H1 (cell line): ENCODE data around the gene SGMS2. TPM values are rescaled to one million over a fixed set of nuclear protein-coding genes. Genes with fewer than 3 reads are reported as not detected.

ENCODE experiments used
- CTCF ChIA-PET: fragments of 300-600 bp; sonication (Branson Sonifier 250); formaldehyde crosslinking; loops from one replicate; lab custom pipeline; 2021; ENCODE audit not compliant: partially characterized antibody; lab: Charles Lee
- POLR2A ChIA-PET: fragments of 300-600 bp; sonication (Branson Sonifier 250); formaldehyde crosslinking; loops from one replicate; lab custom pipeline; 2021; ENCODE audit warnings: inconsistent platforms; ENCODE audit not compliant: partially characterized antibody; lab: Charles Lee
- DNase-seq, 2 experiments: peaks; one replicate each; pipeline versions ENCODE4 v3.0.0 to v3.0.0-alpha.2; 2010 to 2022; ENCODE audit warnings: low spot score in 2 of 2, low read depth in 1 of 2, mixed read lengths in 1 of 2
- FAIRE-seq: peaks from 2 replicates; lab custom pipeline; 2011; peaks lifted over from hg19 to GRCh38; lab: Jason Lieb, UNC
- H2AFZ ChIP-seq: 2 replicates; pipeline ENCODE4 v1.8.1; 2012; ENCODE audit warnings: low read length, inconsistent platforms
- H2AK5ac ChIP-seq: 2 replicates; pipeline ENCODE4 v1.6.1; 2013; ENCODE audit warnings: low read depth, low read length
- H2BK120ac ChIP-seq: replicated peaks from 2 replicates; pipeline ENCODE3; 2013; ENCODE audit warnings: low read depth, low read length, inconsistent platforms
- H2BK12ac ChIP-seq: 2 replicates; pipeline ENCODE4 v1.6.1; 2013; ENCODE audit warnings: low read depth, low read length
- H2BK15ac ChIP-seq: 2 replicates; pipeline ENCODE4 v1.6.1; 2013; ENCODE audit warnings: low read length
- H2BK20ac ChIP-seq: 2 replicates; pipeline ENCODE4 v1.6.1; 2013; ENCODE audit warnings: low read length
- H2BK5ac ChIP-seq: 2 replicates; pipeline ENCODE4 v1.6.1; 2013; ENCODE audit warnings: low read depth, low read length
- H3K14ac ChIP-seq: 2 replicates; pipeline ENCODE4 v1.6.1; 2013; ENCODE audit warnings: inconsistent platforms; ENCODE audit not compliant: insufficient read length
- H3K18ac ChIP-seq: 2 replicates; pipeline ENCODE4 v1.6.1; 2013; ENCODE audit warnings: low read length; ENCODE audit errors: extremely low read depth
- H3K23ac ChIP-seq: 2 replicates; pipeline ENCODE4 v1.6.1; 2013; ENCODE audit warnings: inconsistent platforms; ENCODE audit not compliant: insufficient read length
- H3K23me2 ChIP-seq: 2 replicates; pipeline ENCODE4 v1.6.1; 2013; ENCODE audit warnings: low read depth, low read length
- H3K27ac ChIP-seq: 2 replicates; pipeline ENCODE4 v1.6.1; 2011; ENCODE audit warnings: low read depth, low read length, inconsistent platforms
- H3K27me3 ChIP-seq, 4 experiments: replicated peaks in 1 of 4; 1 replicate in 1 of 4; 2 replicates in 3 of 4; pipeline versions ENCODE4 v1.6.1 to v1.8.1; 2011 to 2013; ENCODE audit warnings: low read length in 3 of 4, mild to moderate bottlenecking in 3 of 4, inconsistent platforms in 2 of 4, mixed read lengths in 2 of 4, moderate library complexity in 1 of 4; ENCODE audit not compliant: control insufficient read depth in 3 of 4, insufficient read depth in 3 of 4; ENCODE audit errors: extremely low read depth in 1 of 4
- H3K36me3 ChIP-seq, 4 experiments: 2 replicates each; pipeline versions ENCODE4 v1.6.1 to v1.8.1; 2011 to 2013; ENCODE audit warnings: mild to moderate bottlenecking in 4 of 4, low read length in 3 of 4, moderate library complexity in 2 of 4, control low read depth in 1 of 4, inconsistent platforms in 1 of 4; ENCODE audit not compliant: insufficient read depth in 4 of 4, control insufficient read depth in 2 of 4
- H3K4ac ChIP-seq: replicated peaks from 2 replicates; pipeline ENCODE3; 2013; ENCODE audit warnings: low read length, low read depth, mixed read lengths, inconsistent platforms; ENCODE audit not compliant: insufficient read length
- H3K4me1 ChIP-seq, 4 experiments: replicated peaks in 1 of 4; 1 replicate in 1 of 4; 2 replicates in 3 of 4; pipeline versions ENCODE4 v1.6.1 to v1.8.1; 2011 to 2013; ENCODE audit warnings: low read length in 3 of 4, inconsistent platforms in 2 of 4, mixed read lengths in 1 of 4; ENCODE audit not compliant: insufficient read depth in 4 of 4, control insufficient read depth in 3 of 4
- H3K4me2 ChIP-seq, 2 experiments: 2 replicates each; pipeline versions ENCODE4 v1.6.1 to v1.8.1; 2011 to 2013; ENCODE audit warnings: low read depth in 2 of 2, low read length in 2 of 2, control low read depth in 1 of 2, inconsistent platforms in 1 of 2, mild to moderate bottlenecking in 1 of 2; ENCODE audit not compliant: insufficient read depth in 1 of 2
- H3K4me3 ChIP-seq, 4 experiments: fragments of 200-600, 300-600 bp in 1 of 4; sonication (generic), shearing (Covaris generic), sonication (Bioruptor Twin) in 1 of 4; 2 replicates each; pipeline versions ENCODE4 v1.5.1 to v1.8.1; 2011 to 2016; ENCODE audit warnings: low read length in 4 of 4, low read depth in 3 of 4, control low read depth in 2 of 4, inconsistent platforms in 2 of 4, mild to moderate bottlenecking in 2 of 4, mixed read lengths in 1 of 4, moderate library complexity in 1 of 4; ENCODE audit not compliant: insufficient read depth in 2 of 4; ENCODE audit errors: extremely low read depth in 1 of 4
- H3K56ac ChIP-seq: replicated peaks from 2 replicates; pipeline ENCODE3; 2013; ENCODE audit warnings: low read depth, mild to moderate bottlenecking, mixed read lengths, low read length, inconsistent platforms; ENCODE audit not compliant: insufficient read length
- H3K79me1 ChIP-seq: 2 replicates; pipeline ENCODE4 v1.6.1; 2013; ENCODE audit warnings: low read depth, low read length, control low read depth
- H3K79me2 ChIP-seq, 2 experiments: 2 replicates each; pipeline versions ENCODE4 v1.6.1 to v1.8.1; 2012 to 2013; ENCODE audit warnings: low read length in 2 of 2, mild to moderate bottlenecking in 2 of 2, inconsistent platforms in 1 of 2; ENCODE audit not compliant: insufficient read depth in 2 of 2, control insufficient read depth in 1 of 2
- H3K9ac ChIP-seq, 4 experiments: replicated peaks in 1 of 4; 1 replicate in 1 of 4; 2 replicates in 3 of 4; pipeline versions ENCODE4 v1.6.1 to v1.8.1; 2011 to 2013; ENCODE audit warnings: low read depth in 3 of 4, low read length in 3 of 4, control low read depth in 2 of 4, mild to moderate bottlenecking in 2 of 4, moderate library complexity in 2 of 4, inconsistent platforms in 1 of 4; ENCODE audit errors: extremely low read depth in 1 of 4
- H3K9me3 ChIP-seq, 2 experiments: 2 replicates each; pipeline versions ENCODE4 v1.6.1 to v1.8.1; 2012 to 2013; ENCODE audit warnings: mild to moderate bottlenecking in 2 of 2, moderate library complexity in 2 of 2, control low read depth in 1 of 2, inconsistent platforms in 1 of 2, low read depth in 1 of 2, low read length in 1 of 2, mixed read lengths in 1 of 2; ENCODE audit not compliant: insufficient read depth in 2 of 2
- H4K20me1 ChIP-seq, 2 experiments: replicated peaks in 1 of 2; 2 replicates each; pipeline versions ENCODE3 to v1.8.1; 2011 to 2013; ENCODE audit warnings: inconsistent platforms in 2 of 2, low read length in 2 of 2, mild to moderate bottlenecking in 1 of 2; ENCODE audit not compliant: insufficient read depth in 2 of 2, control insufficient read depth in 1 of 2
- H4K5ac ChIP-seq: 2 replicates; pipeline ENCODE4 v1.6.1; 2013; ENCODE audit warnings: low read length, low read depth, mixed read lengths, inconsistent platforms; ENCODE audit not compliant: insufficient read length
- H4K8ac ChIP-seq: 2 replicates; pipeline ENCODE4 v1.8.0; 2013; ENCODE audit warnings: mild to moderate bottlenecking, moderate library complexity, low read length, inconsistent platforms; ENCODE audit not compliant: insufficient read depth; ENCODE audit errors: extremely low read depth
- H4K91ac ChIP-seq: replicated peaks from 2 replicates; pipeline ENCODE3; 2013; ENCODE audit warnings: low read length, mixed read lengths, inconsistent platforms; ENCODE audit not compliant: insufficient read length
- WGBS, 2 experiments: shearing (Covaris generic) in 1 of 2; methylation state at CpG; one replicate each; pipeline versions ENCODE4 v1.1.6 to v1.1.7; 2013 to 2015; ENCODE audit warnings: low lambda C conversion rate in 2 of 2, mixed read lengths in 2 of 2, inconsistent platforms in 1 of 2, low coverage in 1 of 2, missing lambda C conversion rate in 1 of 2; ENCODE audit not compliant: insufficient replicate concordance in 2 of 2, insufficient coverage in 1 of 2, insufficient read length in 1 of 2; ENCODE audit errors: extremely low coverage in 1 of 2, missing lambda C conversion rate in 1 of 2; 5-methylcytosine and 5-hydroxymethylcytosine counted together
- polyA plus RNA-seq, 7 experiments: library from polyadenylated mRNA; depleted of rRNA in 3 of 7; stranded (reverse) in 5 of 7; unstranded in 2 of 7; fragments of >200 nt in 5 of 7; fragments of 200-250 nt in 2 of 7; gene quantifications; 1 replicate in 5 of 7; 2 replicates in 1 of 7; 4 replicates in 1 of 7; pipeline versions ENCODE4 v1.2.1 to v1.2.3, GENCODE V29; 2011 to 2013; ENCODE audit warnings: missing spikeins in 2 of 7, mixed read lengths in 2 of 7
- total RNA-seq: library from RNA; stranded (reverse); fragmentation: NEBNext Ultra II Directional; extraction: Animal tissue kit (Norgen Biotek cat#: 25700); gene quantifications from 2 replicates; pipeline ENCODE4 v1.2.1, GENCODE V29; 2021

SGMS2 gene
- total and polyA plus RNA-seq, 2 of the 8 experiments (the other 6 are each of a cell fraction or from before 2014, with no cell fraction given): 0.04 to 1.3 TPM

DNA sequence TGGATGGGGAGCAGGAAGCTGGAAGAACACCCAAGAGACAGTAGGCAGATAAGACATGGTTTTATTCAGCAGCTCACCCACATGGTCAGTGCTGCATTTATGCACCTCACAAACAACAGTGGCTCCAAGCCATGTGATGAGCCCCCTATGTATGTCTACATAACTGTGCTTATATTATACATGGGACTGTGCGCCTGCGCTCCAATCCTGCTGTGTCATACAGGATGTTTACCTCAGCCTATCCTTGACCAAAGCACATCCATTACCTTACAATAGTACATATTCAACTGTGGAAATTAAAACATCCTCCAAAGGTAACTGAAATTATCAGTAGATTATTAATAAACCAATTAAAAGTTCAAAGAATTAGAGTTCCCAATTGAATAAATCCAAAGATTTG lies 44.1 kb upstream of the SGMS2 start:
- H4K8ac ChIP-seq: no peak overlapping the region
- no peak overlapping the region for H3K56ac ChIP-seq
- ChIA-PET CTCF (no interaction called here), POLR2A (no interaction called here)
- no peaks in the 10 kb centered on the region for H3K79me2 ChIP-seq
- no peak overlapping the region for H3K4ac ChIP-seq
- H4K91ac ChIP-seq: no peak overlapping the region
- H2AFZ ChIP-seq: no peak overlapping the region
- H2BK120ac ChIP-seq: no peak overlapping the region
- H2BK12ac ChIP-seq: no peak overlapping the region
- no peak overlapping the region for H2AK5ac ChIP-seq
- DNase-seq (no peak), FAIRE-seq (no peak)
- H3K9me3 ChIP-seq: peaks cover 17 to 22% of the 10 kb centered on the region in 2 experiments
- H3K4me3 ChIP-seq: no peak overlapping the region; a peak in 1 of 8 replicates
- no peak overlapping the region for H3K14ac ChIP-seq
- no peak overlapping the region for H3K27ac ChIP-seq
- no peaks in the 10 kb centered on the region; the same call in 1 of the 2 replicates for H3K23me2 ChIP-seq
- no peak overlapping the region for H3K18ac ChIP-seq
- WGBS, 2 experiments: 92% methylated on average over 2 of the region's 2 CpGs; no CpG with 5 or more reads in 1 of the 2 experiments
- H3K36me3 ChIP-seq: peaks cover 0 to 2% (median 0%) of the 10 kb centered on the region in 4 experiments; a peak in 1 of 8 replicates
- no peak overlapping the region for H3K23ac ChIP-seq
- no peak overlapping the region for H2BK20ac ChIP-seq
- no peaks in the 10 kb centered on the region for H3K79me1 ChIP-seq
- H3K4me2 ChIP-seq: no peak overlapping the region
- H4K5ac ChIP-seq: no peak overlapping the region
- no peaks in the 10 kb centered on the region for H4K20me1 ChIP-seq
- H2BK5ac ChIP-seq: no peak overlapping the region
- no peak overlapping the region for H3K9ac ChIP-seq
- no peaks in the 10 kb centered on the region for H3K27me3 ChIP-seq
- no peak overlapping the region for H2BK15ac ChIP-seq
- no peaks in the 10 kb centered on the region for H3K4me1 ChIP-seq
